OCI-LY7 (cell line): ENCODE measurements around the gene GBA2. TPM values are rescaled to one million over a fixed set of nuclear protein-coding genes. Genes with fewer than 3 reads are reported as not detected.

Experiments
- BruUV-seq: library from RNA; stranded (reverse); fragments of 400-500 nt; replicated peaks from 2 replicates; lab custom pipeline; 2021; lab: Mats Ljungman, UMichigan
- CTCF ChIA-PET: fragments of 300-600 bp; sonication (Branson Sonifier 250); formaldehyde crosslinking; loops from one replicate; lab custom pipeline; 2022; ENCODE audit warnings: antibody characterized with exemption; ENCODE audit not compliant: unreplicated experiment; lab: Charles Lee
- POLR2A ChIA-PET: fragments of 300-600 bp; sonication (Branson Sonifier 250); formaldehyde crosslinking; loops from one replicate; lab custom pipeline; 2022; ENCODE audit warnings: antibody characterized with exemption; lab: Charles Lee
- DNase-seq: peaks from one replicate; pipeline ENCODE4 v3.0.0-alpha.2; 2015; ENCODE audit warnings: low spot score
- H2AFZ ChIP-seq: fragments of 200-600 bp; sonication (generic), shearing (Covaris generic); 2 replicates; pipeline ENCODE4 v1.6.1; 2014; ENCODE audit warnings: mild to moderate bottlenecking, antibody characterized with exemption, low read length, moderate library complexity
- H3K27ac ChIP-seq: fragments of 200-600 bp; sonication (generic); 2 replicates; pipeline ENCODE4 v1.5.1; 2014; ENCODE audit warnings: mixed run types, low read depth, mild to moderate bottlenecking, moderate library complexity, low read length, inconsistent platforms; ENCODE audit not compliant: poor library complexity, severe bottlenecking
- H3K36me3 ChIP-seq: fragments of 200-600 bp; sonication (generic); 2 replicates; pipeline ENCODE4 v1.6.1; 2014; ENCODE audit warnings: mild to moderate bottlenecking, antibody characterized with exemption, low read length, moderate library complexity, mixed read lengths; ENCODE audit not compliant: insufficient read depth
- H3K4me1 ChIP-seq: fragments of 200-600 bp; sonication (generic); 2 replicates; pipeline ENCODE4 v1.5.1; 2014; ENCODE audit warnings: mild to moderate bottlenecking, low read length; ENCODE audit not compliant: insufficient read depth, poor library complexity, severe bottlenecking
- H3K4me2 ChIP-seq: fragments of 200-600 bp; sonication (generic); 2 replicates; pipeline ENCODE4 v1.6.1; 2014; ENCODE audit warnings: mild to moderate bottlenecking, low read length
- H3K4me3 ChIP-seq: fragments of 200-600 bp; sonication (generic); 2 replicates; pipeline ENCODE4 v1.5.1; 2014; ENCODE audit warnings: mild to moderate bottlenecking, low read depth, low read length; ENCODE audit not compliant: poor library complexity, severe bottlenecking
- H3K79me2 ChIP-seq: fragments of 200-600 bp; sonication (generic); 2 replicates; pipeline ENCODE4 v1.6.1; 2016; ENCODE audit warnings: low read depth, mild to moderate bottlenecking, low read length, moderate library complexity, mixed read lengths; ENCODE audit not compliant: insufficient read depth
- H3K9me2 ChIP-seq: fragments of 200-600 bp; sonication (generic); 2 replicates; pipeline ENCODE4 v1.6.1; 2016; ENCODE audit warnings: mild to moderate bottlenecking, low read length, mixed read lengths; ENCODE audit not compliant: insufficient read depth
- H3K9me3 ChIP-seq: fragments of 200-600 bp; sonication (generic); 2 replicates; pipeline ENCODE4 v1.6.1; 2014; ENCODE audit warnings: mild to moderate bottlenecking, mixed run types, low read length, mixed read lengths
- H4K20me1 ChIP-seq: fragments of 200-600 bp; sonication (generic); 2 replicates; pipeline ENCODE4 v1.6.1; 2014; ENCODE audit warnings: mild to moderate bottlenecking, antibody characterized with exemption, low read length, moderate library complexity, mixed read lengths; ENCODE audit not compliant: insufficient read depth
- CTCF ChIP-seq: fragments of 200-600 bp; sonication (generic); conservative IDR thresholded peaks from 2 replicates; pipeline ENCODE4 v1.5.1; 2014; ENCODE audit warnings: mild to moderate bottlenecking, antibody characterized with exemption, low read length, moderate library complexity, mixed read lengths
- EZH2phosphoT487 ChIP-seq: fragments of 200-600 bp; sonication (generic); IDR thresholded peaks from 2 replicates; pipeline ENCODE4 v1.6.1; 2018; ENCODE audit warnings: low read depth, borderline replicate concordance, mild to moderate bottlenecking, mixed run types, antibody characterized with exemption, low read length, moderate library complexity, mixed read lengths
- intact Hi-C: fragments of 100-400 bp; cut with micrococcal nuclease; formaldehyde crosslinking; loops from one replicate; pipeline ENCODE4 v1.10.0; 2022; ENCODE audit not compliant: unreplicated experiment
- total RNA-seq, 2 experiments: library from RNA; depleted of rRNA in 1 of 2; stranded (reverse); fragments of >200 nt in 1 of 2; shearing (Covaris generic) in 1 of 2; gene quantifications; 2 replicates each; pipeline ENCODE4 v1.2.3, GENCODE V29; 2014 to 2022

The GBA2 gene
- total RNA-seq, 2 experiments from 2014 or later: 66.0 to 68.2 TPM

GRCh38 chr9:35767458-35767857 lies 18.4 kb upstream of the GBA2 start:
- H3K79me2 ChIP-seq: peaks cover 15% of the 10 kb centered on the region; the same call in 1 of the 2 replicates
- H3K4me3 ChIP-seq: no peak overlapping the region
- H3K9me2 ChIP-seq: no peaks in the 10 kb centered on the region
- H4K20me1 ChIP-seq: no peaks in the 10 kb centered on the region
- peaks cover 64% of the 10 kb centered on the region for H3K4me1 ChIP-seq
- no TSS peak for BruUV-seq
- no peak overlapping the region for H3K27ac ChIP-seq
- no peak overlapping the region for H3K4me2 ChIP-seq
- TF ChIP-seq EZH2phosphoT487 (no peak), CTCF (no peak)
- peaks cover 10% of the 10 kb centered on the region; the same call in 1 of the 2 replicates for H3K9me3 ChIP-seq
- intact Hi-C loops: no loop called here
- peaks cover 11% of the 10 kb centered on the region for H3K36me3 ChIP-seq
- CTCF ChIA-PET: no interaction called here
- no peak for DNase-seq
- H2AFZ ChIP-seq: no peak overlapping the region
- POLR2A ChIA-PET: interaction anchor here (0.7 kb wide), 1 partner anchor 22 kb away, joined by 5 read pairs; no protein-coding TSS in a partner anchor

GRCh38 chr9:35766997-35767396 lies 18.0 kb upstream of the GBA2 start:
- no peaks in the 10 kb centered on the region for H4K20me1 ChIP-seq
- peaks cover 66% of the 10 kb centered on the region for H3K4me1 ChIP-seq
- ChIA-PET CTCF (no interaction called here), POLR2A (interaction anchor here (0.6 to 0.7 kb wide), 2 partner anchors 22 to 134 kb away, joined by 3 to 5 read pairs; no protein-coding TSS in a partner anchor)
- peaks cover 10% of the 10 kb centered on the region; the same call in 1 of the 2 replicates for H3K9me3 ChIP-seq
- H3K9me2 ChIP-seq: no peaks in the 10 kb centered on the region
- no peak for DNase-seq
- peaks cover 15% of the 10 kb centered on the region; the same call in 1 of the 2 replicates for H3K79me2 ChIP-seq
- no peak overlapping the region for H3K27ac ChIP-seq
- no peak overlapping the region for H2AFZ ChIP-seq
- no peak overlapping the region for H3K4me3 ChIP-seq
- no peak overlapping the region for H3K4me2 ChIP-seq
- intact Hi-C loops: no loop called here
- no peak for TF ChIP-seq EZH2phosphoT487
- TF ChIP-seq CTCF: no peak
- no TSS peak for BruUV-seq
- H3K36me3 ChIP-seq: peaks cover 11% of the 10 kb centered on the region

- Histone ChIP-seq H3K36me3 (peaks cover 26% of the 10 kb centered on the region), H3K9me3 (peaks cover 10% of the 10 kb centered on the region; the same call in 1 of the 2 replicates), H3K4me2 (no peak overlapping the region), H2AFZ (no peak overlapping the region), H3K4me3 (no peak overlapping the region), H3K79me2 (peaks cover 41% of the 10 kb centered on the region), H4K20me1 (no peaks in the 10 kb centered on the region), H3K4me1 (peaks cover 65% of the 10 kb centered on the region), H3K27ac (no peak overlapping the region), H3K9me2 (no peaks in the 10 kb centered on the region)
- TF ChIP-seq EZH2phosphoT487: no peak
- no peak for TF ChIP-seq CTCF
- intact Hi-C loops: no loop called here
- ChIA-PET POLR2A (interaction anchor here (0.7 to 1.7 kb wide), 3 partner anchors 8 to 114 kb away, joined by 3 to 9 read pairs (median 4); no protein-coding TSS in a partner anchor), CTCF (no interaction called here)
- no peak for DNase-seq
- BruUV-seq: no TSS peak
These were observed 14.8 kb upstream of the GBA2 start for GRCh38 chr9:35763803-35764202.
